ENCODE data around the gene NMRK1.

Gene NMRK1

DNA sequence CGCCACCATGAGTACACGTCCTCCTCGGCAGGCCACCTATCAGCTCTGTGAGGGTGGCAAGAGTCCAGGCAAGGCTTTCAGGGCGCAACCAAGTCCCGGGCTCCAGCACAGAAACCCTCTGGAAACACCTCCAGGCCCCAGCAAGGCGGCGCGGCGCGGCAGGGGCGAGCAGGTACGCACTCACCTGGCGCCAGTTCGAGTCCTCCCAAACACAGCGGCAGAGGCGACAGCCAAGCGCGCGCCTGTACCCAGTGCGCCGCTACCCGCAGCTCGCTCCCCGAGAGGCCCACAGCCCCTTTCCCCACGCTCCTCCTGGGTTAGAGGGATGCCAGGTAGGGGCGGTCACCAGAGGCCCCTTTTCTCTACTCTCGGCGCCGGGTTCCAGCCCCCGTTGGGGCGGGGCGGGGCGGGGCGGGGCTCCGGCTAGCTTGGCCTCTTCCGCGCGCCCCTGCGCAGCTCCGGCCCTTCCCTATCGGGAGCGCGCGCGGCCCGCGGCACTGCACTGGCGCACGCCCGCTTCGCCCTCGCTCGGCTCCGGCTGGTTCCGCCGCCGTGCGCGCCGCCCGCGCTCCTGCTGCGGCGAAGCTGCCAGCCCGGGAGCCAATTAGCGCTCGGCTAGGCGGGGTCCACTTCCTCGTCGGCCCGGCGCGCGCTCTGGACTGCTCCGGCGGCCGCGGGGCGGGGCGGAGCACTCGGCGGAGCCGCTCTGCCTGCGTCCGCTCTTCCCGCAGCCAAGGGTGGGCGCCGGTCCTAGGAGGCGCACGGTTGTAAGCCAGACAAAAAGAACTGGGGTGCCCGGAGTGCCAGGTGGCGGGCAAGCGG lies at the start of gene NMRK1, which contains the start of gene OSTF1:
Gene NMRK1, minus strand, starts transcription at position 332 of the 822 bp plus-strand sequence. CDS start 5,040 bp downstream, outside the sequence.
Gene OSTF1, plus strand, starts transcription at position 691 of the 822 bp plus-strand sequence. CDS start 179 bp downstream, outside the sequence.
- DNase-seq, result peak; percentile 94

DNA sequence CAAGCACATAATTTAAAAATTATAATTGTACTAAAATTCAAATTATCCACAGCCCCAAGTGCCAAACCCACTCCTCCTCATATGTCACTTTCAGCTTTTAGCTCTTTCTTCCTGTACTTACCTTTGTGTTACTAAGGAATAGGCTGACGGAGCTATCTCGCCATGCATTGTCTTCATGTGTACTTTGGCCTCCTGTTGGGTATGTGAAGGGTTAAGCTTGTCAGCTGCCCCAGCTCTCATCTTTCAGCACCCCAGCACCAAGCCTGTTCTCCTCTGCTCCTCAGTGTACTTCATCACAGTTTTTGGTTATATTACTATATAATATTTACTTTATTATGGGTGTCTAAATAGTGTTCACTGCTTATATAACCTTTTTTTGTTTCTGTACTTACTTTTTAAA lies 46.5 kb upstream of the NMRK1 start:
- no peak for DNase-seq

- no peak for DNase-seq
Observed at GRCh38 chr9:75133396-75133795, 45.4 kb upstream of the NMRK1 start.

DNA sequence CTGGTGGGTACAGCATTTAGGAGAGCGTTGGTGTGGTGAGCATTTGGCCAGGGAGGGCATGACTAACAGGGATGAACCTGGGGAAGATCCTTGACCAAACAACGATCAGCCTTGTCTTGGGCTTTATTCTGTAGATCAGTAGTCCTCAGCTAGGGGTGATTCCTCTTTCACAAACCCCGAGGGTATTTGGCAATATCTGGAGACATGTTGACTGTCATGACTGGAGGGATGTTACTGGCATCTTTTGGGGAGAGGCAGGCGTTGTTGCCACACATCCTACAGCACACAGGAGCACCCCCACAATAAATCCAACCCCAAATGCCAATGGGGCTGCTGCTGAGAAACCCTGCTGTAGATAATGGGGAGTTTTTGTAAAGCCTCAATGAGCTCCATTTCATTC lies 44.3 kb upstream of the NMRK1 start:
- DNase-seq, result no peak

GRCh38 chr9:75131700-75132099 lies 43.7 kb upstream of the NMRK1 start:
- DNase-seq, result no peak

DNA sequence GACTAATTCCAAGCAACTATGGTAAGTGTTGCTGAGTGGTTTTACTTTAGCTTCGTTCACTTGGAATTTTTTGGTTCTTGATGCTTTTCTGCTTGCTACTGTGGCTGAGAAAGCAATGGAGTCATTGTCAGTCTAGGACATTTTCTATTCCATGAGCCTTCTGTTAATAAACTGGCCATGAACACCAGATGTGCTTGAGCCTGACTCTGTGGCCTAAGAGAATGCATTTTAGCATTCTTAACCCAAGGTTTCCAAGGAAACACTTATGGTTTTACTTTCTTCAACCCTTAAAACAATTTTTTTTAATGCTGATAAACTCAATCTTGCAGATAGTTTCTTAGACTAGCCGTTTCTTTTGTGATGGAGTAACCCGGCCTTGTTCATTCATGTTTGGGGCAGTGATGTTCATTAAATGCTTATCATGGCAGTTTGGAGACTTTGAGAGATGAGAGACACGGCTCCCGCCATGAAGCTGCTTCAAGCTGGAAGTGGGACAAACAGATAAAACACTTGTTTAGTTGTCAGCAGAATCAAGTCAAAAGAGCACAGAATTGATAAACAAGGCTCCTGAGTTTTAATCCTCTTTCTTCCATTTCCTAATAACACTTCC lies 42.8 kb upstream of the NMRK1 start:
- no peak for DNase-seq

GRCh38 chr9:75130172-75130571 lies 42.2 kb upstream of the NMRK1 start:
- no peak for DNase-seq

DNA sequence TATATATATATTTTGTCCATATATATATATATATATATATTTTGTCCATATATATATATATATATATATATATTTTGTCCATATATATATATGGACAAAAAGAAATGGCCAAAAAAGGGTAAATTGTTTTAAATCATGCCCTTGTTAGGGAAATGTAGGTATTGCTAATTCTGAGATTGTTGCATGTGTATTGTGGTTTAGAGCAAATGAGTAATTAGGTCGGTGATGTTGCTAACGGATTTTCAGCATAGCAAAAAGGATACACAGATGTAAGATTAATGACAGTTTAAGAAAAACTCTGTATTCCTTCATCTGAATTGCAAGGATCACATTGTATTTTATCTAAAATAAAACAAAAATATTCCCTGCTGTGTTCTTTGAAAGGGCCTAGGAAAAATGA lies 40.6 kb upstream of the NMRK1 start:
- DNase-seq, result no peak

GRCh38 chr9:75123696-75124095 lies 35.7 kb upstream of the NMRK1 start:
- no peak for DNase-seq

DNA sequence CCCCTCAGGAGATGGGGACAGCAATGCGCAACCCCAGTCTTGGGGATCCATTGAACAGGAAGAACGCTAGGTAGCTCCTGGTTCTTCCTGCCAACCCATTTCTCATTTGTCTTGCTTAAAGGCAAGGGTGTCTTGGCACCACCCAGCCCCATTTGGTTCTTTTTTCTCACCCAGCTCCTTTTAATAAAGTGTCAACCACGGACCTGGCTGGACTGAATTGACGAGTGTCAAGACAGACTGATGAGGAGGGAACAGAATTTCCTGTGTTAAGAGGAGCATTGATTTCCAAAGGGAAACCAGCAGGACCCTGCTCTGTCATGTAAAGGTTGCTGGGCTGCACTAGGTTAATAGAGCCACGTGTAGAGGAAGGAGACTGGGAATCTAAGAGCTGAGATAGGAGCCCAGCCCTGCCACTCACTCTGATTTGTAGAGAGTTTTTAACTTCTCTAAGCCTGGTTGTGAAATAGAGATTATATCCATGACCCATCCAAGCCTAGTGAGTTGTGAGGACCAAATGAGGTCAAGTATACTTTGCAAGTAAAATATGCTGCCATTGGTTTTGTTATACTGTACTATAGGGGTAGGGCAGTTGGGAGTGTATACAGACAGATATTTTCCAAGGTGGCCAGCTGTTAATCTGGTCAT lies 34.1 kb upstream of the NMRK1 start:
- no peak for DNase-seq

DNA sequence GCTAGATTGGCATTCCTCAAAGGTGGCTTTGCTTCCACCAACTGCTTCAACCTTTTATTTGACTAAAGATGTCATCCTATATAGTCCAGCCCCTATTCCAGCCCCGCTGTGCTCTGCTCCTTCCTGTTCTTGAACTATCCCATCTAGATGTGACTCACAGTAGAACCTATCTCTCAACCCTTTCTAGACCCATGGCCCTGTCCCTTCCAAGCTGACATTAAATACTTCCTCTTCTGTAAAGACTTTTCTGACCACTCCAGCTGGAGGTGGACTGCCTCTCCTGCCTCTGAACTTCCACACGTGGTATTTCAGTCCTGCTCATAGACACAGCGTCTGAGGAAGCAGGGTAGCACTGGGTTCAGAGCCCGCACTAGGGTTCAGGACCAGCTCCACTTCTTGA lies 32.7 kb upstream of the NMRK1 start:
- DNase-seq, result no peak

- no peak for DNase-seq
Observed at GRCh38 chr9:75117564-75117963, 29.6 kb upstream of the NMRK1 start.

GRCh38 chr9:75116306-75116705 lies 28.4 kb upstream of the NMRK1 start:
- DNase-seq, result no peak

DNA sequence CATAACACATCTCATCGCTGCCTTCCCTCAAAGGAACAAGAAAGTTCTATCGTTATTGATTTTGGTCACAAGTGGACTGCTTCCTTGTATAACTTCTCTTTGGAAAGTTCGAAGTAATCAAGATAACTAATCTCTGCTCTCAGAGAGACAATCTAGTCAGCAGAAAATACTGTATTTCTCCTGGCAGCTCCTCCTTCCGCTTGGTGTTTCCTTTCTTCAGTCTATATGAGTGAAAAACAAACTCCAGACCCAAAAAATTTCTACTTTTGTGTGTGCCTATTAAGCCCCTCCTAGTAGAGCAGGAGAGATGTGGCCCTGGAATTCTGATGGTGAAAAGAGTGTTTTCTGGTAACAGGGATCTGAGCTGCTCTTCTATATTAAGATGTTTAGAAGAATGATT lies 24.8 kb upstream of the NMRK1 start:
- DNase-seq, result no peak

GRCh38 chr9:75111019-75111622 lies 23.2 kb upstream of the NMRK1 start:
- no peak for DNase-seq

GRCh38 chr9:75109210-75109839 lies 21.4 kb upstream of the NMRK1 start:
- DNase-seq, result no peak

- DNase-seq, result peak; percentile 39
Observed at GRCh38 chr9:75108571-75108970, 20.6 kb upstream of the NMRK1 start.

DNA sequence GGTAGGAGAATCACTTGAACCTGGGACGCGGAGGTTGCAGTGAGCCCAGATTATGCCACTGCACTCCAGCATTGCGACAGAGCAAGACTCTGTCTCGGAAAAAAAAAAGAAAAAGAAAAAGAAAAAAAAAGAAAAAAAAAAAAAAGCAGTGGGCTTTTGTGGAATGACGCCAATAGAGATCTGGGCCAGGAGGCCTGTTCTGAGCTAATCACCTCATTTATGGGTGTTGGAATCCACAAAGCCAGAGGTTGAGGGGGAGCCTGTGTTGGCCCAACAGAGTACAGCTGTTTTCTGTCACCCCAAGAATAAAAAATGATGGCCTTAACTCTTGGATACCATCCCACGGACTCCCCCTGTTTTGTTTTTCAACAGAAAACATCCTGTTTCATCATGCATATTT lies 18.9 kb upstream of the NMRK1 start:
- no peak for DNase-seq

DNA sequence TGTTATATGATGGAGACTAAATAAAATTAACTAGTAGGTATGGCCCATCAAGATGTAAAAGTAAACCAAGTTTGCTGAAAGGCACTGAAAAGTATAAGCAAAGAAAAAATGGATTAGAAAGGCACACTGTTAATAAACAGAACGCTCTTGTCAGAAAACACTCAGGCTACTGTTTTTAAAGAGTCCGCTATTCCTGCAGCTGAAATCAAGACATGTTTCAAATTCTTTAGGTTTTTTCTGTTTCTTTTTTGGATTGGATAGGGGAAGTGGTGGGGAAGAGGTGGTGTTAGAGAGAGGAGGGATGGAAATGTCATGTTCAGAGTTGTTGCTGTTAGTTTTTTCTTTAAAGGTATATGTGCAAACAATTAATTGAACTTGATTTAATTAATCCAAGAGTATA lies 17.9 kb upstream of the NMRK1 start:
- DNase-seq, result no peak

GRCh38 chr9:75105019-75105540 lies 17.1 kb upstream of the NMRK1 start:
- DNase-seq, result no peak

DNA sequence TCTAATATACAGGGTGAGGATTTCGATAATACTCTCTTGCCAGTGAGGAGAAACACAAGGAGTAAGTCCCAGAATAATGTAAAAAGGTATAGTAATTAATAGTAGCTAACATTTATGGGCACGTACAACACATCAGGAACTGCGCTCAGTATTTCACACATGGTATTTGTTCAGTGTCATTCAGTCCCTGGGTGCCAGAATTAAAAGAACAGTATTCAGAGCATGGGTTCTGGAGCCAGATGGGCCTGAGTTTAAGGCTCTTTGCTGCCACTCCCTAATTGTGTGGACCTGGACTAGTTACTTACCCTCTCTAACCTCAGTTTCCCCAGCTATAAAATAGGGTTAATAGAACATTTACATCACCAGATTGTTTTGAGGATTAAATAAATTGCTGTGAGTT lies 16.7 kb upstream of the NMRK1 start:
- DNase-seq, result no peak

- no peak for DNase-seq
Observed at GRCh38 chr9:75102177-75102790, 14.3 kb upstream of the NMRK1 start.

Measured in hematopoietic multipotent progenitor cell treated with erythropoietin and hydrocortisone succinate and interleukin-3 and kit ligand, for 8 days (in vitro differentiated cells).